GM12892 (cell line): ENCODE measurements around the gene DHDDS.

Experiments used
- POLR2AphosphoS5 ChIP-seq: IDR thresholded peaks from 2 replicates; pipeline ENCODE4 v1.6.1; 2011; ENCODE audit warnings: low read depth, low read length, control low read depth
- TAF1 ChIP-seq: IDR thresholded peaks from 2 replicates; pipeline ENCODE4 v1.6.1; 2011; ENCODE audit warnings: low read depth, mild to moderate bottlenecking, control low read depth, low read length, borderline replicate concordance

GRCh38 chr1:26518355-26518754 lies 86.2 kb downstream of the DHDDS start:
- TF ChIP-seq POLR2AphosphoS5: no peak
- TF ChIP-seq TAF1: no peak
